GM21528 (cell line): ENCODE data around the gene NID2.

Source experiments
- ATAC-seq: cut with Tn5 transposase; IDR thresholded peaks from one replicate; pipeline ENCODE4 v1.9.1; 2021; ENCODE audit warnings: mild to moderate bottlenecking, moderate library complexity; ENCODE audit not compliant: unreplicated experiment, low FRiP score

The NID2 gene

GRCh38 chr14:52055167-52055566 lies 13.7 kb downstream of the NID2 start:
- no peak for ATAC-seq

GRCh38 chr14:52054678-52055077 lies 14.2 kb downstream of the NID2 start:
- ATAC-seq, result no peak

DNA sequence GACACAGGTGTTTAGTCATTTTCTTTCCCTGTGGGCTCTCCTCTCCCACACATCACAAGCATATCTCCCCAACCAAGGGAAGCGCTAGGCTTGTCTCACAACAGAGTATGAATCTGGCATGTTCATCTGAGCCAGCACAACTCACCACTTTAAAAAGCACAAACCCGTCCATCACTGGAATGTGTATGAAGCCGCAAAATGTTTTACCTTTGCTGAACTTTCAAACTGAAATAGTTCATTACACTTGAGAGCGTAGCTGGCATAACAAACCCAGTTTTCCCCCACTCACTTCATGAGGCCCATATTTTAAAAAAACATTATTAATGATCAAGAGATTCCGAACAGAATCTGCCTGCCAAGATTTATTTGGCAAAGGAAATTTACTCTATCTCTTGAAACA lies 15.8 kb downstream of the NID2 start:
- no peak for ATAC-seq

- ATAC-seq, result no peak
Measured at GRCh38 chr14:52052288-52052943, 16.4 kb downstream of the NID2 start.

DNA sequence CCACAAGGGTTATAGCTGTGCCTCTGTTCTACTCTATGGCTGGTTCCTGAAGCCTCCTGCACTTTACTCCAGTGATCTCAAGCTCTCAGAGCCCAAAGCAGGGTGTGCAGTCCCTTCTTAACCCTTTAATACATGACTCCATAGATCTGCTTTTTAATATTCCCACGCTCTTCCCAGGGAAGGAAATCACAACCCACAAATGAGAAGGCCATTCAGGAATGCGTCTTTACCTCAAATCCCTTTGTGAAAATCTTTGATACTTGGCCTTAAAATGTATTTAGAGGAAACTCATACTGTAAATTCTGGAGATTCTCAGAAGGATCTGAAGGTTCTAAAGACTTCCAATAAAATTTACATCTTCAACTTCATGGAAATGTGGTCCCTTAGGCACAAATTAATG lies 17.0 kb downstream of the NID2 start:
- no peak for ATAC-seq

DNA sequence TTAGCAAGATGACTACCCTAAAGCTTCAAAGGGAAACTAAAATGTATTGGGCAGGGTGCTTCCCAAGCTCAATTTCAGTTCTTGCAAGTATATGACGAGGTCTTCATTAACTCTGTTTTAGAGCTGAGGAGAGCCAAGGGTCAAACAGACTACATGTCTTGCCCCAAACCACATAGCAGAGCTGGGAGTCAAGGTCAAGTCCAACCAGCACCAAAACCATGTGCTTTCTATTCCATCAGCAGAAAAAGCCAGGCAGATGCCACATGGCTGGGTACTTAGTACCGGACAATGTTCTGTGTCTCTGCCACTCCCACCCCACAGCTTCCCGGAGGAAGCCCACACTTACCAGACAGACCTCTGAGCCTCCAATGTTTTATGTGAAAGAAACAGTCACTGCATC lies 17.6 kb downstream of the NID2 start:
- ATAC-seq, result no peak

GRCh38 chr14:52049721-52050588 lies 18.9 kb downstream of the NID2 start:
- no peak for ATAC-seq

DNA sequence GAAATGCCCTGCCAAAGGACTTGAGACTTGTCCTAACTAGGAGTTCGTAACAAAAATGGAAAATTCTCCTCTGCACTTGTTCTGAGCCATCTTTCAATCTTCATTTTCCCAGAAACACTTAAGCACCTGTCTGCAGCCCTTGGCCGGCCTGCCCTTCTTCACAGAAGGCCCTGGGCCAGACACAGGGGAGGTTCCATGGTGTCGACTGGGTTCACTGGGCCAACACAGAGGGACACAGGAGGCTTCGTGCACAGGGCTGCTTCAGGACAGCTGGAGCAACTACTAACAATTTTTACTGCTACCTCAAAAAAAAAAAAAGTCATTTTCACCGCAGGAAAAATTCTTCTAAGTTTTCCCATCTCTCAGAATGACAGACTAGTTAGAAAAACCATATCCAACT lies 19.6 kb downstream of the NID2 start:
- ATAC-seq, result no peak

DNA sequence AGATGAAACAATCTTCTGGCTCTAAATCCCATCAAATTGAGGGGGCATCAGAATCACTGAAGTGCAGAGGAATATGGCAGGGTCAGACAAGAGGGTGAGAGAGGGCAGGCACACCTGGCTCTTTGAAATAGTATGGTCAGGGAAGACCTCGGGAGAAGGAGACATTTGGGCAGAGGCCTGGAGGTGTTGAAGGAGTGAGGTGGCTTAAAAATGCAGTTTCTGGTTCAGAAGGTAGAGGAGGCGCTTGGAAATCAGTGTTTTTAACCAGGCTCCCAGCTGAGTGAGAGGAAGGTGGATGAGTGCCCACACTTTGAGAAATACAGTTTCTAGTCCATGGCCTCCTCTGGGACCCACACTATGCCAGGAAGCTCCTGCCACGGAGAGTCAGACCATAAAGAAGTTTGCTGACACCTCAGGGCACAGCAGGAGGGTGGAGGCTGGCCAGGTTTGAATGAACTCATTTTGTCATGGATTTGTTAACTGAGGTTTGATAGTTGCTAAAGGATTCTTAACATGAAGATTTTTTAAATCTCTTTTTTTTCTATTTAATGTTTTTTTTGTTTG lies 20.1 kb downstream of the NID2 start:
- no peak for ATAC-seq

GRCh38 chr14:52048116-52048515 lies 20.7 kb downstream of the NID2 start:
- ATAC-seq, result no peak

DNA sequence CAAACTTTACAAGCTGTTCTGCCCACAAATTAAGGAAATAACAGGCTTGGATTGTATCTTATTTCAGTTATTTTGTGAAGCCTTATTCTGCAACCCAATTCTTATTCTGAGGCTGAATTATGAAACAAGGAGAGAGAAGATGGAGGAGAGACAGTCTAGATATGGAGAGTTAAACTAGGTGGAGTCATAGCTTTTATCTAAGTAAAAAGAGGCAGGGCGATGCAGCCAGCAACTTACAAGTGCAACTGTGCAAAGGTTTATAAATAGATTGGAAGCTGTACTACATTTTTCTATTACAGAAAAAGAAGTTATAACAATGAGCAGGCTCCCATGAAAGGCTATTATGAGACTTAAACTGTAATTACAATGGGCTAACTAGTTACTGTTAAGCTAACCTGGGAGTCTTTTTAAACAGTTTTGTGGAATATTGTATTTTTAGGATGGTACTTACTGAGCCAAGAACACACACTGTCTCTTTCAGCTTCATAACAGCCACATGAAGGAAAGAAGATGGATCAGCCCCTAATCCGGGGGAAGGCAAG lies 22.4 kb downstream of the NID2 start:
- ATAC-seq, result no peak

- ATAC-seq, result no peak
Measured at GRCh38 chr14:52044791-52045522, 23.9 kb downstream of the NID2 start.

DNA sequence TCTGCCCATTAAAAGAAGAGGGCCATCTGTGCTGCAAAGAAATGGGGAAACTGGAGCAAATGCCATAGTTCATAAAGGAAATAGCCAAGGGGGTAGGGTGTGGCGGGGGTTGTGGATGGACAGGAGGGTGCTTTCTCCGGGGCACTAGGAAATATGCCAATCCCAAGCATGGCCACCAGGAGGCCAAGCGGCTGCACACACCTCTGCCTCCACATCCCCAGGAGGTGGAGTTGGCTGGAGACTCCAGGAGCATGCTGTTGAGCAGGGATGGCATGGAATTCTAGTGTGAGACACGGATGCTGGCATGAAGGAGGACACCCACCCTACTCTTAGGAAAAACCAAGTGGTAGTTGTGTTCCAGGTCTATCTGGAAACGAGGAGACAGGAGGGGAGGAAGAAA lies 25.2 kb downstream of the NID2 start:
- no peak for ATAC-seq

- ATAC-seq, result no peak
Measured at GRCh38 chr14:52042371-52043289, 26.2 kb downstream of the NID2 start.

- no peak for ATAC-seq
Measured at GRCh38 chr14:52040598-52040997, 28.3 kb downstream of the NID2 start.

DNA sequence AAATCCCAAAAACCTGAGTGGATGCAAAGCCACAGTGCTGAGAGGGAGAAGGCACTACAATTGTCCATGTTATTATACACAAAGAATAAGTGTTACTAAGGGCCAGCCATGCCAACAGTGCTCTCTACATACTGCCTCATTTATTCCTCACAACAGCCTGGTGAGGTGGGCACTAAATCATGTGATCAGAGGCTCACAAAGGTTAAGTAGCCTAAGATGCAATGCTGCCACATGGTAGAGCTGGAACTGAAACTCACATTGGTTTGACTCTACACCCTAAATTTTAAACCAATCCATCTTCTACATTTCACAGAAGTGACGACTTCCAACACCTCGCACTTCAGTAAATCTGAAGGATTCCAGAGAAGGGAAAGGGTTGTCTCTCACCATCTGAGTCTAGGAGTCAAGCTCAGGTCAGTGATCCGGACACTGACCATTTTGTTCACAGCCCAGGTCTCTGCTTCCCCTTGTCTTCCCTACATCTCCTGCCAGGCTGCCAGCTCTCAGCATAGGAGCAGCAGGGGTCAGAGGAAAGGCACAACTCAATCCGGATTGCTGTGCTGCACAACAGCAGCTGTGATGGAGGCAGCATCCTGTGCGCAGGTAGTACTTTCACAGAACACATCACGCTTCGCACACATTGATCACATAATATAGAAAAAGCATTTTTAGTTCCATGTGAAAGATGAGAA lies 29.6 kb downstream of the NID2 start:
- ATAC-seq, result no peak

DNA sequence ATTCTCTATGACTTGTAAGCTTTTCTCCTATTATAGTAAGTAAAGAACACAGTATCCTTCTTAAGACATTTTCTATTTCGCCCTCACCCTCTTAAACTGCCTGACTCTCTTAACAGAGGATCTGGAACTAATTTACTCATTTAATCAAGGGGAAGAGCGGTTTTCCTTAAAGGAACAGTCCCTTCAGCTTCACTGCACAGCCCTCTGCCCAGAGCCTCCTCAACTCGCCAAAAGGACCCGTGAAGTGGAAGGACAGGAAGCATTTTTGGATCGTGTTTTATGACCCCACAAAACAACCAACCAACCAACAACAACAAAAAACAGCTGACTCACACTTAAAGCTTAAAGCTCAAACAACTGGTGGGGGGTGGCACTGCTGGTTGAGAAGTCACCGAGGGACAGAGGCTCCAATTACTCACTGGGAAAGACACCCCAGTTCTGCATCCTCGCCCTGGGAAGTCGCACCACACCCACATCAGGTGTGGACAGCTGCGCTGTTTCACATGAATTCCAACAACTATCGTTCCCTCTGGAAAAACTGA lies 35.7 kb downstream of the NID2 start:
- no peak for ATAC-seq

DNA sequence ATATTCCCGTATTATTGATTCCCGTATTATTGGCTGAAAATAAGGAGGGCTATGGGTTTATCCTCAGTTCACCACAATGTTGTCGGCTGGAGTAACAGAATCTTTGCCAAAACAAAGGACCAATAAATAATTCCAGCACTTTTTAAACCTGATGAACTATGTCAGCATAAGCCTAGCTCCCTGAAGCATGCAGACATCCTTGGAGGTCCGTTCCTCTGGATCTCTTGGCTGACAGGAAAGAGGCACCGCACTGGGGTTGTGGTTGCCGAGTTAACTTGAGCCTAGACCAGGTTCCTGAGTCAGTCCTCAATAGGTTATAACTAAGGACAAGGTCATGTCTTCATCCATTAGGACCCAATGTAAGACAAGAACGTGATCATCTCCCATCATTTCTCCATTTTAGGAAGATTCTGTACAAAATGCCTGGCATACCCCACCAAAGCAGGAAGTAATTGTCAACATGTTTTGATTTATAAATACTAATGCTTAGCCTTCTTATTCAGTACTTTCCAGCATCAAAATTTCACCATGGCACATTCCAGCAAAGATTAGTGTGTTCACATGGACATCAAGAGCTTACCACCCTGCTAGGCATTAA lies 36.6 kb downstream of the NID2 start:
- ATAC-seq, result no peak

DNA sequence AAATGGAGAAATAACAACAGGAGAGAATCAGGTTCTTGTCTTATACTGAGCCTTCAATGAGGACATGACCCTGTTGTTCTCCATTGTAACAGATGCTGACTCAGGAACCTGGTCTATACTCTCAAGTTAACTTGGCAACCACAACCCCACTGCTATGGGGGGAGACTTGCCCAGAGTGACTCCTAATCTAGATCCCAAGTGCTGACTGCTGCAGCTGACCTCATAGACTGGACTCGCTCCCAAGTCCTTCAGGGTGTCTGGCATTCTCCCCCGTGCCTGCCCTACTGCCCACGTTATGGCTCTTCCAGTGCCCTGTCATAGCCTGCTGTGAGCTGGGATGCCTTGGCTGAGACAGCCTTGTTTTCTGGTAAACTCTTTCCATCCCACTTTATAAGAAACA lies 37.1 kb downstream of the NID2 start:
- no peak for ATAC-seq
